ENCODE data around the gene PTPRM.

DNA sequence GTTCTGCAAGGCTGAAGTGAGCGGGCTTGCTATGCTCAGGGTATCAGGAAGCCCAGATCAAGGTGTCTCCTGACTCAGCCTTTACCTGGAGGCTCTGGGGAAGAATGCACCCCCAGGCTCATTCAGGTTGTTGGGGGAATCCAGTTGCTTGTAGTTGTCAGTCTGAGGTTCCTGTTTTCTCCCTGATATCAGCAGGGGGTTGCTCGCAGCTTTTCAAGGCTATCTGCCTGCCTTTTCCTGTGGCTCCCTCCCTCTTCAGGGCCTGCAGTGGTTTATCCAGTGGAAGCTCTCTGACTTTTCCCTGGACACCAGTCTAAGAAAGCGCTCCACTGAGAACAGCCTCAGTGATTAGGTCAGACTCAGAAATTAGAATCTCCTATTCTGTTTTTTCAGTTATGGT, 116.6 kb downstream of the PTPRM start:
- no peak for TF ChIP-seq EZH2phosphoT487 (IDR thresholded peaks at IDR 0.05; ENCODE audit: borderline replicate concordance)
- no peak for TF ChIP-seq POLR2A (IDR thresholded peaks at IDR 0.05; ENCODE audit: borderline replicate concordance, extremely low read depth, insufficient read depth, insufficient read length)
- TF ChIP-seq, protein P1, sequence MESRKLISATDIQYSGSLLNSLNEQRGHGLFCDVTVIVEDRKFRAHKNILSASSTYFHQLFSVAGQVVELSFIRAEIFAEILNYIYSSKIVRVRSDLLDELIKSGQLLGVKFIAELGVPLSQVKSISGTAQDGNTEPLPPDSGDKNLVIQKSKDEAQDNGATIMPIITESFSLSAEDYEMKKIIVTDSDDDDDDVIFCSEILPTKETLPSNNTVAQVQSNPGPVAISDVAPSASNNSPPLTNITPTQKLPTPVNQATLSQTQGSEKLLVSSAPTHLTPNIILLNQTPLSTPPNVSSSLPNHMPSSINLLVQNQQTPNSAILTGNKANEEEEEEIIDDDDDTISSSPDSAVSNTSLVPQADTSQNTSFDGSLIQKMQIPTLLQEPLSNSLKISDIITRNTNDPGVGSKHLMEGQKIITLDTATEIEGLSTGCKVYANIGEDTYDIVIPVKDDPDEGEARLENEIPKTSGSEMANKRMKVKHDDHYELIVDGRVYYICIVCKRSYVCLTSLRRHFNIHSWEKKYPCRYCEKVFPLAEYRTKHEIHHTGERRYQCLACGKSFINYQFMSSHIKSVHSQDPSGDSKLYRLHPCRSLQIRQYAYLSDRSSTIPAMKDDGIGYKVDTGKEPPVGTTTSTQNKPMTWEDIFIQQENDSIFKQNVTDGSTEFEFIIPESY (IDR thresholded peaks at IDR 0.05; ENCODE audit: extremely low read depth, insufficient replicate concordance, low read length), result no peak
- TF ChIP-seq, protein P2, sequence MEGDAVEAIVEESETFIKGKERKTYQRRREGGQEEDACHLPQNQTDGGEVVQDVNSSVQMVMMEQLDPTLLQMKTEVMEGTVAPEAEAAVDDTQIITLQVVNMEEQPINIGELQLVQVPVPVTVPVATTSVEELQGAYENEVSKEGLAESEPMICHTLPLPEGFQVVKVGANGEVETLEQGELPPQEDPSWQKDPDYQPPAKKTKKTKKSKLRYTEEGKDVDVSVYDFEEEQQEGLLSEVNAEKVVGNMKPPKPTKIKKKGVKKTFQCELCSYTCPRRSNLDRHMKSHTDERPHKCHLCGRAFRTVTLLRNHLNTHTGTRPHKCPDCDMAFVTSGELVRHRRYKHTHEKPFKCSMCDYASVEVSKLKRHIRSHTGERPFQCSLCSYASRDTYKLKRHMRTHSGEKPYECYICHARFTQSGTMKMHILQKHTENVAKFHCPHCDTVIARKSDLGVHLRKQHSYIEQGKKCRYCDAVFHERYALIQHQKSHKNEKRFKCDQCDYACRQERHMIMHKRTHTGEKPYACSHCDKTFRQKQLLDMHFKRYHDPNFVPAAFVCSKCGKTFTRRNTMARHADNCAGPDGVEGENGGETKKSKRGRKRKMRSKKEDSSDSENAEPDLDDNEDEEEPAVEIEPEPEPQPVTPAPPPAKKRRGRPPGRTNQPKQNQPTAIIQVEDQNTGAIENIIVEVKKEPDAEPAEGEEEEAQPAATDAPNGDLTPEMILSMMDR (IDR thresholded peaks at IDR 0.05 in 2 of 3, conservative IDR thresholded peaks at IDR 0.05 in 1 of 3; ENCODE audit: borderline replicate concordance in 1 of 3, insufficient read depth in 1 of 3, low read depth in 2 of 3, low read length in 2 of 3), result no peak
- TF ChIP-seq YY1 (IDR thresholded peaks at IDR 0.05; ENCODE audit: extremely low read depth, insufficient replicate concordance, low read depth, low read length), result no peak
- TF ChIP-seq, protein P3, sequence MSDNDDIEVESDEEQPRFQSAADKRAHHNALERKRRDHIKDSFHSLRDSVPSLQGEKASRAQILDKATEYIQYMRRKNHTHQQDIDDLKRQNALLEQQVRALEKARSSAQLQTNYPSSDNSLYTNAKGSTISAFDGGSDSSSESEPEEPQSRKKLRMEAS (IDR thresholded peaks at IDR 0.05), result no peak
- no peak for TF ChIP-seq EZH2 (IDR thresholded peaks at IDR 0.05)
- TF ChIP-seq SP1 (IDR thresholded peaks at IDR 0.05; ENCODE audit: low read depth), result no peak
- no peak for TF ChIP-seq POLR2AphosphoS5 (IDR thresholded peaks at IDR 0.05; ENCODE audit: low read depth, low read length)
- TF ChIP-seq CEBPB (IDR thresholded peaks at IDR 0.05; ENCODE audit: low read depth), result no peak
- TF ChIP-seq JUND (IDR thresholded peaks at IDR 0.05), result no peak
- TF ChIP-seq, protein P4, sequence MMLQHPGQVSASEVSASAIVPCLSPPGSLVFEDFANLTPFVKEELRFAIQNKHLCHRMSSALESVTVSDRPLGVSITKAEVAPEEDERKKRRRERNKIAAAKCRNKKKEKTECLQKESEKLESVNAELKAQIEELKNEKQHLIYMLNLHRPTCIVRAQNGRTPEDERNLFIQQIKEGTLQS (IDR thresholded peaks at IDR 0.05), result no peak
- no peak for TF ChIP-seq FOSL1 (IDR thresholded peaks at IDR 0.05; ENCODE audit: low read depth)
- TF ChIP-seq SRF (IDR thresholded peaks at IDR 0.05; ENCODE audit: low read depth), result no peak

Data from HCT116 (cell line).